Trophoblast cell (in vitro differentiated cells and primary cell): Measurements from ENCODE around the gene DNAJC21.

Source experiments
- DNase-seq, 2 donors: peaks; one replicate each; pipeline ENCODE4 v3.0.0-alpha.2; 2016
- H2AFZ ChIP-seq: 2 replicates; pipeline ENCODE4 v1.6.1; 2013; ENCODE audit warnings: low read length, moderate library complexity, mild to moderate bottlenecking; ENCODE audit not compliant: insufficient read depth, poor library complexity
- H2AK5ac ChIP-seq: 2 replicates; pipeline ENCODE4 v1.6.1; 2013; ENCODE audit warnings: mild to moderate bottlenecking, low read length
- H2BK120ac ChIP-seq: 2 replicates; pipeline ENCODE4 v1.6.1; 2013; ENCODE audit warnings: low read length, mild to moderate bottlenecking, moderate library complexity; ENCODE audit not compliant: insufficient read depth, poor library complexity
- H2BK12ac ChIP-seq: 2 replicates; pipeline ENCODE4 v1.6.1; 2013; ENCODE audit warnings: mild to moderate bottlenecking, low read length, moderate library complexity
- H2BK5ac ChIP-seq: 2 replicates; pipeline ENCODE4 v1.6.1; 2013; ENCODE audit warnings: low read length, low read depth, moderate library complexity, mild to moderate bottlenecking; ENCODE audit not compliant: poor library complexity
- H3K14ac ChIP-seq: 2 replicates; pipeline ENCODE4 v1.6.1; 2013; ENCODE audit warnings: mild to moderate bottlenecking, low read length
- H3K18ac ChIP-seq: 2 replicates; pipeline ENCODE4 v1.6.1; 2013; ENCODE audit warnings: mild to moderate bottlenecking, low read length
- H3K23ac ChIP-seq: 2 replicates; pipeline ENCODE4 v1.6.1; 2013; ENCODE audit warnings: low read length
- H3K27ac ChIP-seq: 2 replicates; pipeline ENCODE4 v1.5.1; 2013; ENCODE audit warnings: low read depth, mild to moderate bottlenecking, inconsistent platforms, low read length, moderate library complexity
- H3K27me3 ChIP-seq: 2 replicates; pipeline ENCODE4 v1.6.1; 2013; ENCODE audit warnings: inconsistent platforms, mild to moderate bottlenecking, low read length, moderate library complexity; ENCODE audit not compliant: insufficient read depth
- H3K36me3 ChIP-seq, 2 experiments: 1 replicate in 1 of 2; 2 replicates in 1 of 2; pipeline ENCODE4 v1.6.1; 2013; ENCODE audit warnings: low read length in 2 of 2, mild to moderate bottlenecking in 2 of 2, moderate library complexity in 1 of 2; ENCODE audit not compliant: insufficient read depth in 2 of 2, control insufficient read depth in 1 of 2
- H3K4ac ChIP-seq: 2 replicates; pipeline ENCODE4 v1.6.1; 2013; ENCODE audit warnings: low read depth, mild to moderate bottlenecking, low read length, moderate library complexity
- H3K4me1 ChIP-seq, 2 experiments: 1 replicate in 1 of 2; 2 replicates in 1 of 2; pipeline ENCODE4 v1.6.1; 2013; ENCODE audit warnings: low read length in 2 of 2, mild to moderate bottlenecking in 2 of 2, moderate library complexity in 1 of 2; ENCODE audit not compliant: insufficient read depth in 2 of 2, control insufficient read depth in 1 of 2
- H3K4me2 ChIP-seq: 2 replicates; pipeline ENCODE4 v1.6.1; 2013; ENCODE audit warnings: inconsistent platforms, mild to moderate bottlenecking, low read length, moderate library complexity
- H3K4me3 ChIP-seq: 2 replicates; pipeline ENCODE4 v1.5.1; 2013; ENCODE audit warnings: mild to moderate bottlenecking, low read depth, low read length, inconsistent platforms
- H3K79me1 ChIP-seq: one replicate; pipeline ENCODE4 v1.6.1; 2013; ENCODE audit warnings: low read length
- H3K79me2 ChIP-seq: 2 replicates; pipeline ENCODE4 v1.6.1; 2013; ENCODE audit warnings: low read length, mild to moderate bottlenecking; ENCODE audit not compliant: control insufficient read depth, insufficient read depth, poor library complexity
- H3K9ac ChIP-seq: 2 replicates; pipeline ENCODE4 v1.6.1; 2013; ENCODE audit warnings: mild to moderate bottlenecking, low read length
- H3K9me3 ChIP-seq: 2 replicates; pipeline ENCODE4 v1.6.1; 2013; ENCODE audit warnings: low read depth, mild to moderate bottlenecking, control low read depth, inconsistent platforms, low read length; ENCODE audit not compliant: insufficient read depth
- H4K12ac ChIP-seq: 2 replicates; pipeline ENCODE4 v1.6.1; 2013; ENCODE audit warnings: low read depth, mild to moderate bottlenecking, low read length, moderate library complexity
- H4K8ac ChIP-seq: 2 replicates; pipeline ENCODE4 v1.6.1; 2013; ENCODE audit warnings: low read depth, mild to moderate bottlenecking, low read length, moderate library complexity
- H4K91ac ChIP-seq: one replicate; pipeline ENCODE4 v1.6.1; 2013; ENCODE audit warnings: low read depth, mild to moderate bottlenecking, low read length, moderate library complexity
- WGBS: extraction: QIAGEN DNeasy Blood & Tissue Kit; methylation state at CpG from one replicate; pipeline ENCODE4 v1.1.7; 2013; ENCODE audit warnings: missing lambda C conversion rate; ENCODE audit not compliant: insufficient read length, insufficient coverage; ENCODE audit errors: extremely low coverage; 5-methylcytosine and 5-hydroxymethylcytosine counted together

Gene DNAJC21

DNA sequence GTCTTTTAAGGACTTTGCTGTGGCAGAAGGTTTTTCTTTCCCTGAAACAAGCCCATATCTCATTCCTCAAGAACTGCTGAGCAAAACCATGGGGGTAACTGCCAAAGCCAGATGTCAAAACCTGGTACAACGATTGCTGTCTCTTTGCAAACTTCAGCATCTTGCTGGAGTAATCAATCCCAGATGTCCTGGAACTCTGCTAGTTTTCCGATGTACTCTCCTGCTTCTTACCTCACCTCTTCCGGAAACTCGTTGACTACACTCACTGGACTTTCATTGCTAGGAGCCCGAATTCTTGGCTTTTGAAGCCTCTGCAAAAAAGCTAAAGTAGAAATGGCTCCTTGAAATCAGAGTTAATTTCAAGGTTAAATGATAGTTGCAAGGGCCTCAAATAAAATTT is 37.4 kb upstream of the DNAJC21 start:
- no peak overlapping the region for H3K18ac ChIP-seq
- no peaks in the 10 kb centered on the region for H3K27me3 ChIP-seq
- no peak overlapping the region for H4K8ac ChIP-seq
- no peak overlapping the region for H3K9ac ChIP-seq
- H3K4me2 ChIP-seq = no peak overlapping the region
- H3K9me3 ChIP-seq = no peaks in the 10 kb centered on the region
- H3K79me1 ChIP-seq = no peaks in the 10 kb centered on the region
- peak overlapping the region; percentile 47 for H3K14ac ChIP-seq
- H3K23ac ChIP-seq = no peak overlapping the region
- no peak overlapping the region for H2BK12ac ChIP-seq
- no peaks in the 10 kb centered on the region for H3K36me3 ChIP-seq
- no peak overlapping the region for H3K27ac ChIP-seq
- H4K91ac ChIP-seq = no peak overlapping the region
- no peak overlapping the region for H2AFZ ChIP-seq
- H3K4me1 ChIP-seq = peaks cover 0 to 4% of the 10 kb centered on the region in 2 experiments
- no peak overlapping the region for H3K4ac ChIP-seq
- H2BK120ac ChIP-seq = no peak overlapping the region
- no peak overlapping the region for H3K4me3 ChIP-seq
- no peak for DNase-seq
- no peak overlapping the region for H2AK5ac ChIP-seq
- no peak overlapping the region for H2BK5ac ChIP-seq
- peak overlapping the region; percentile 24 for H4K12ac ChIP-seq
- WGBS = no CpG with 5 or more reads among the region's 5 CpGs
- H3K79me2 ChIP-seq = no peaks in the 10 kb centered on the region

DNA sequence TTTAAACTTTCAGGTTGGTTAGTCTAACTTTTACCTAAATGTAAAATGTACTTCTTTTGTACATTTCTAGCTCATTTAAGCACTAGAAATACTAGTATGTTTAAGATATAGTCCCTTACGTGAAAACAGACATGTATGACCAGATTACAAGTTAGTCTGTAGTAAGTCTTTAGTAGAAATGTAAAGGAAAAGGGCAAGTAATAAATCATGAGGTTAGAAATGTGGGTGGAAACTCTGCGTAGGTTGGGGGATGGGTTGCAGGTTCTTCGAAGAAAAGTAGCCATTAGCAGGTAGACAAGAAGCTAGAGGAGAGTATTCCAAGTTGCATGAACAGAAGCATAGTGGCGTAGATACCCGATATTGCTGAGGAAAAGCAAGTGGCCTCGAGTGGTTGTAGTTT is 36.9 kb upstream of the DNAJC21 start:
- Histone ChIP-seq H4K91ac (no peak overlapping the region), H3K9ac (no peak overlapping the region), H3K9me3 (no peaks in the 10 kb centered on the region), H3K79me1 (no peaks in the 10 kb centered on the region), H3K4me3 (no peak overlapping the region), H3K36me3 (no peaks in the 10 kb centered on the region), H3K18ac (no peak overlapping the region), H2AFZ (no peak overlapping the region), H4K12ac (no peak overlapping the region), H4K8ac (no peak overlapping the region), H3K27ac (no peak overlapping the region), H2BK12ac (no peak overlapping the region), H2BK120ac (no peak overlapping the region), H3K23ac (no peak overlapping the region), H3K4me2 (no peak overlapping the region), H3K79me2 (no peaks in the 10 kb centered on the region), H3K27me3 (no peaks in the 10 kb centered on the region), H3K4ac (no peak overlapping the region), H3K4me1 (peaks cover 0 to 4% of the 10 kb centered on the region in 2 experiments), H2BK5ac (no peak overlapping the region), H2AK5ac (no peak overlapping the region), H3K14ac (no peak overlapping the region)
- DNase-seq = no peak
- no CpG with 5 or more reads among the region's 6 CpGs for WGBS

DNA sequence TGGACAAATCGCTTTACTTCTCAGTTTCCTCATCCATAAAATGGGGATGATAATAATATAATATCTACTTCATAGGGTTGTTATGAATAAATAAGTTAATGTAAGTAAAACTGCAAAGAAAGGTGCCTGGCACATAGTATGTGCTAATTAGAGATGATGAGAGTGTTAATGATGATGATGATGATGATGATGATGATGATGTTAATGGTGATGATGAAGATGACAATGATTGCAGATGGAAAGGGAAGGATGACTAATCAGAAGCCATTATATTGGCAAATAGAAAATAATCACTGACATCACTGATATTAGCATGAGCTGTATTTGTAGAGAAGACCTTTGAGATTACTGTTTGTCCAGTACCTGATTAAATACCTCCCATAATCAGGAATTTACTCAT is 34.6 kb upstream of the DNAJC21 start:
- Histone ChIP-seq H3K4me3 (no peak overlapping the region), H3K9ac (no peak overlapping the region), H3K4ac (no peak overlapping the region), H2BK120ac (no peak overlapping the region), H3K18ac (no peak overlapping the region), H3K23ac (no peak overlapping the region), H3K36me3 (no peaks in the 10 kb centered on the region), H2AFZ (no peak overlapping the region), H3K79me1 (no peaks in the 10 kb centered on the region), H4K91ac (no peak overlapping the region), H4K8ac (no peak overlapping the region), H2BK5ac (no peak overlapping the region), H3K9me3 (no peaks in the 10 kb centered on the region), H3K79me2 (no peaks in the 10 kb centered on the region), H3K27ac (no peak overlapping the region), H3K4me2 (no peak overlapping the region), H4K12ac (no peak overlapping the region), H3K4me1 (peaks cover 0 to 6% of the 10 kb centered on the region in 2 experiments), H2BK12ac (no peak overlapping the region), H3K14ac (no peak overlapping the region), H3K27me3 (no peaks in the 10 kb centered on the region), H2AK5ac (no peak overlapping the region)
- DNase-seq = no peak
- no CpG with 5 or more reads among the region's 1 CpG for WGBS

DNA sequence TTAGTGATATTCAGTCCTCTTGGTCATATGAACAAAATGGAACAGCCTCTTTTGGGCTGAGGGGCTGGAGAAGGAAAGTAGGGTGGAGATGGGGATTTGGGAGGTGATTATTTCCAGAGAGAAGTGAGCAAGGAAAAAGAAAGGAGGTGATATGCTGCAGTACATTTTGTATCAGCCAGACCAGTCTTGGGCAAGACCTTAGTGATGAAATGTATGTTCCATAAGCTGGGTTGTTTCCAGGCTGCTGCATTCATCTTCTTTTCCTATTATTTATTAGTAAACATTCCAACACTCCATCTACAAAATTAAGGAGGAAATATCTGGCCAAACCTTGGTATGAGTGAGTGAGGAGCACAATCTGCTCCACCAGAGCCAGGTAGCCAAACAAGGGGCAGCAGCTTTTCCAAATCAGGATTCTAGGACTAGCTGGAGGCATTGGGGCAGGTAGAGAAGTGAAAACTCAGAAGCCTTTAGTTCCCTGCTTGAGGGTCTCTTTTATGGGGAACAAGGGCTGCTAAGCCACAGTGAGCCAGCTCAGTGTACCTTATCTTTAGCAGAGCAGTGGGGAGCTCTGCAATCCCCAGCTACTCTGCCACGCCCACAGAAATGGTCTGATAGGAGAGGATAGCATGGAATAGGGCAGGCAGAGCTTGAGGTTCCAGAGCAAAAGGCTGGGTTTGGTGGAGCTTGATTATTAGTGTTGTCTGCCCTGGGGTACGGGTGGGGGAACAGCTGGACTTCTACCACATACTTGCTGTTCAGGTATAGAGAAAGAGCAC is 33.5 kb upstream of the DNAJC21 start:
- WGBS = no CpG with 5 or more reads among the region's 2 CpGs
- no peak overlapping the region for H2AFZ ChIP-seq
- peaks cover 0 to 6% of the 10 kb centered on the region in 2 experiments for H3K4me1 ChIP-seq
- no peak overlapping the region for H3K18ac ChIP-seq
- H3K4ac ChIP-seq = no peak overlapping the region
- no peak overlapping the region for H2AK5ac ChIP-seq
- no peak overlapping the region for H3K23ac ChIP-seq
- no peak overlapping the region for H4K8ac ChIP-seq
- no peak overlapping the region for H2BK12ac ChIP-seq
- H3K9ac ChIP-seq = no peak overlapping the region
- no peak overlapping the region for H3K4me3 ChIP-seq
- DNase-seq = no peak
- no peak overlapping the region for H4K91ac ChIP-seq
- no peak overlapping the region for H3K4me2 ChIP-seq
- no peaks in the 10 kb centered on the region for H3K79me2 ChIP-seq
- no peak overlapping the region for H4K12ac ChIP-seq
- no peak overlapping the region for H3K27ac ChIP-seq
- H3K14ac ChIP-seq = no peak overlapping the region
- H3K36me3 ChIP-seq = peaks cover 0 to 2% of the 10 kb centered on the region in 2 experiments
- H3K27me3 ChIP-seq = no peaks in the 10 kb centered on the region
- H2BK120ac ChIP-seq = no peak overlapping the region
- no peak overlapping the region for H2BK5ac ChIP-seq
- no peaks in the 10 kb centered on the region for H3K9me3 ChIP-seq
- no peaks in the 10 kb centered on the region for H3K79me1 ChIP-seq
